Large intestine (tissue), 3 donors: Measurements from ENCODE around the gene JPH2. TPM values are rescaled to one million over a fixed set of nuclear protein-coding genes. Genes with fewer than 3 reads are reported as not detected.

Source experiments
- DNase-seq, 2 donors: peaks; one replicate each; pipeline versions ENCODE4 v3.0.0 to v3.0.0-alpha.2; 2013
- H3K27ac ChIP-seq: one replicate; pipeline ENCODE4 v1.5.1; 2013; ENCODE audit warnings: low read length
- H3K27me3 ChIP-seq: 2 replicates; pipeline ENCODE4 v1.6.1; 2013; ENCODE audit warnings: low read length; ENCODE audit not compliant: control insufficient read depth, insufficient read depth
- H3K36me3 ChIP-seq: 2 replicates; pipeline ENCODE4 v1.6.1; 2013; ENCODE audit warnings: low read length; ENCODE audit not compliant: control insufficient read depth, insufficient read depth
- H3K4me1 ChIP-seq: one replicate; pipeline ENCODE4 v1.6.1; 2013; ENCODE audit warnings: low read length; ENCODE audit not compliant: control insufficient read depth, insufficient read depth
- H3K4me3 ChIP-seq: one replicate; pipeline ENCODE4 v1.5.1; 2013; ENCODE audit warnings: low read length
- H3K9me3 ChIP-seq: one replicate; pipeline ENCODE4 v1.6.1; 2013; ENCODE audit warnings: mild to moderate bottlenecking, low read depth, low read length, moderate library complexity; ENCODE audit not compliant: control insufficient read depth
- whole genome bisulfite sequencing: methylation state at CpG from one replicate; pipeline ENCODE4 v1.1.5; 2013; ENCODE audit warnings: low lambda C conversion rate; ENCODE audit not compliant: insufficient coverage; 5-methylcytosine and 5-hydroxymethylcytosine counted together
- polyA plus RNA-seq: library from polyadenylated mRNA; unstranded; fragments of 120-200 nt; gene quantifications from one replicate; pipeline ENCODE4 v1.2.1, GENCODE V29; 2013

Gene JPH2
- polyA plus RNA-seq, 1 donor: 15.6 TPM

DNA sequence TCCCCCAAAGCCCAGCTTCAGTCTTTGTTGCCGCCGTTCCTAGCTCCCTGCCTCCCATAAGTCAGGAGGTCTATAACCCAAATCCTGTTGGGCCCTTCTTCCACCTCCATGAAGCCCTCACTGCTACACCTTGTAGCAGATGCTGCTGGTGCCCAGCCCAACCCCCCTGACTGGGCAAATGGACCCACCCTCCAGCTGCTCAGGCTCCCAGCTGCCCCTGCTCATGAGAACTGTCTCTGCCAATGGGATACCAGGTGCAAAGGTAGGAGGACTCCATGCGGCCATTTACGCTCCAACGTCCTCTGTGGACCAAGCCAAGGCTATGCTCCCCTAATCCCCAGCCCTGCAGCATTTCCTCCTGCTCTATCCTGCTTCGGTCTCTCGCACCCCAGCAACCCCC lies 71.8 kb downstream of the JPH2 start:
- Histone ChIP-seq H3K4me1 (peaks cover 2% of the 10 kb centered on the region), H3K9me3 (no peaks in the 10 kb centered on the region), H3K4me3 (no peak overlapping the region), H3K36me3 (peaks cover 5% of the 10 kb centered on the region), H3K27ac (no peak overlapping the region), H3K27me3 (peaks cover 26% of the 10 kb centered on the region)
- DNase-seq: no peak
- WGBS: no CpG with 5 or more reads among the region's 7 CpGs

DNA sequence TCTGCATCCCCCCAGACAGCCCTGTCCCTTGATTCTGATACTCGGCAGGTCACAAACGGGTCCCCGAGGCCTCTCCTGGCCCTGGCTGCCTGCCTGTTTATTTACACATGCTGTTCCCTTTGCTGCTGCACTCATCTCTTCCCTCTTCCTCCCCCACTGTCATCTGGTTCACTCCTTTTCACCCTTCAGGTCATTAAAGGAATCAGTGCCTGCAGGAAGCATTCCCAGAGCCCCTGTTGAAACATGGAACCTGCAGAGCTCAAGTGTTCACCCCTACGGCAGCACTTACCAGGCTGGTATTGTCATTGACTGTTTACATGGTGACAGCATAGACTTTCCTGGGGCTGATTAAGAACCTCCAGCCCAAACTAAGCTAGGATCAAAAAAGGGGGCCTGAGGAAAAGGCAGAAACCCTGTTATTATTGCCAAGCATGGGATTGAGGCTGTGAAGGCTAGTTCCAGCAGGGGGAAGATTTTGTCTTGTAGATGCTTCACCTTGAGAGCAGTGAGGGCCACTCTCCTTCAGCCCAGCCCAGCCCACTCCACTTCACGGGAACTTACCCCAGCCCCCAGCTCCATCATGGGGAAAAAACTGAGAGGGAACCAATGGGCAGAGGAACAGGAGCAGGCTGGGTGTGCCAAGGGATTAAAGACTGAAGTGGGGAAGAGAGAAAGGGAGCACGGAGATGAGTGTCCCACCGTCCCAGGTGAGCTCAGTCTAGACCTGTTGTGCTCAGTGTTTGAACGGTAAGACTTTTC lies 73.2 kb downstream of the JPH2 start:
- no peak for DNase-seq
- Histone ChIP-seq H3K27ac (no peak overlapping the region), H3K4me3 (no peak overlapping the region), H3K4me1 (peaks cover 2% of the 10 kb centered on the region), H3K36me3 (peaks cover 5% of the 10 kb centered on the region), H3K27me3 (peaks cover 26% of the 10 kb centered on the region), H3K9me3 (no peaks in the 10 kb centered on the region)
- WGBS: no CpG with 5 or more reads among the region's 8 CpGs

DNA sequence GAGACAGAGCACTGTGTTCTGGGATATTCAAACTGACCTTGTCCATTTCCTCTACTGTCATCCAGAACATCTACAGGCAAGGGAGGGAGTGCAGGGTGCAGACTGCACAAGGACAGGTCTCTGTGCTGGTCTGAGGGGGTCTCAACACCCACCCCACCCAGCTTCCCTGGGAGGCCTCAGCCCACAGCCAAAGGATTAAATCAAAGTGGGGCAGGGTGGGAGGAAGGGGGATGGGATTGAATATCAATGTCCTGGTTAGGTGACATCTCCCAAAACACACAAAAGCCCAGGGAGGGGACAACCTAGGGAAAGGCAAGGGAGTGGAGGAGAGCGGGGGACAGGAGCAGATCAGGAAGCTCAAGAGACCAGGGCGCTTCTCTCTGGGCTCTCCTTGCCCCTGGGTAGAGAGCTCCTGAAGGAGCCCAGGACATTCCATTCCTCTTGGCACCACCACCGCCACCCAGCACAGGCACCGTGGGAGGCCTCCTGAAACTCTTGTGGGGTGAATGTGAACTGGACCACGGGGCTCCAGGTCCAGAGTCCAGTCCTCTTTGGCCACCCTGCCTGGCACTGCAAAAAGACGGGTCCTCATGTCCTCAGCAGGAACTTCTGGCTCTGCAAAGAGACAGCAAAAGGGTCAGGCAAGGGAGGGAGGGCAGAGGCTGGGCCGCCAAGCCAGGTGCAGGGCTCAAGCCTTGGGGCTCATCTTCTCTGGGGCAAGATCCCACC lies 73.9 kb downstream of the JPH2 start:
- no peak overlapping the region for H3K4me3 ChIP-seq
- peaks cover 26% of the 10 kb centered on the region for H3K27me3 ChIP-seq
- H3K9me3 ChIP-seq: no peaks in the 10 kb centered on the region
- H3K4me1 ChIP-seq: peaks cover 2% of the 10 kb centered on the region
- no peak overlapping the region for H3K27ac ChIP-seq
- WGBS: no CpG with 5 or more reads among the region's 7 CpGs
- no peak for DNase-seq
- H3K36me3 ChIP-seq: peaks cover 5% of the 10 kb centered on the region

DNA sequence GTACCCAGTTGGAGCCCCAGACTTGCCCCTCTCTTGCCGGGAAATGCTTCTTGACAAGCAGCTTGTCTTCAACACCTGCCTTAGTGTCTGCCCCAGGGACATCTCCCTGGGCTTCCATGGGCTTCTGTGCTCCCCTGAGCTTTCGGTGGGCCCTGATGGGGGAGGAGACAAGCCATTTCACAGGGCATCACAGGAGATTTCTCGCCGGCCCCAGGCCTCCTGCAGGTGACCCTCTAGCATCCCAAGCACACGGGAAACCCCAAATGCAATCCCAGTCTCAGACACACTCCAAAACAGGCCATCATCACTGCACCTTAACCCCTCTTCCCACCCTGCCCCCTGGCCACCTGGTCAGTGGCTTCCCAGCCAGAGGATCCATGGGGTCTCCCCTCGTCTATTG lies 74.5 kb downstream of the JPH2 start:
- peaks cover 5% of the 10 kb centered on the region for H3K36me3 ChIP-seq
- H3K9me3 ChIP-seq: no peaks in the 10 kb centered on the region
- WGBS: no CpG with 5 or more reads among the region's 6 CpGs
- H3K4me1 ChIP-seq: peaks cover 2% of the 10 kb centered on the region
- no peak for DNase-seq
- no peak overlapping the region for H3K27ac ChIP-seq
- H3K4me3 ChIP-seq: no peak overlapping the region
- H3K27me3 ChIP-seq: peaks cover 26% of the 10 kb centered on the region

DNA sequence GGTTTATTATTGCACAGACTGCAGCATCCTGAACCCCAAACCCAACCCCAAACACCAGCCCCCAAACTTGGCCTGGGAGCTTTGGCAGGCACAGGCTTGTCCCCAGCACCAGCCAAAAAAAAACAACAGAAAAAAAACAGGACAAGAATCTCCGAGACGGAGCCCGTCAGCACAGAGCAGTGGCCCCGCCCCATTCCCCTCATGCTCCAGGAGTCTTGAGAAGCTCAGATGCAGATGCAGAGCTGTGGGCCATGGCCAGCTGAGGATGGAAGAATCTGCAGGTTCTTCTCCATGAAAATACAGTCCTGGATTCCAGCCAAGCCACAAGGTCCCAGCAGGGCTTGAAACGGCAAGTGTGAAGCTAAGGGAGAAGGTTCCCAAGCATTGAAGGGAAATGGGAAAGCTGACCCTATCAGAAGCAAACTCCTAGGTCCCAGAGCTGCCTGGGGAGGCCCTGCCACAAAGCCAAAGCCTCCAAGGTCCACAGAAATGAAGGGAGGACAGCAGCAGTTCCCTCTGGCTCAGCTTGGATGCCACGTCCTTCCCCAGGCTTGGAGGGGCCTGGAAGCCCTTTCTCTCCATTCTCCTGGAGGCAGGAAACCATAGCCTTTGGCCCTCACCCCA lies 75.2 kb downstream of the JPH2 start:
- H3K4me3 ChIP-seq: no peak overlapping the region
- peaks cover 2% of the 10 kb centered on the region for H3K4me1 ChIP-seq
- H3K36me3 ChIP-seq: peaks cover 5% of the 10 kb centered on the region
- peaks cover 31% of the 10 kb centered on the region for H3K27me3 ChIP-seq
- no peak overlapping the region for H3K27ac ChIP-seq
- DNase-seq: no peak
- no CpG with 5 or more reads among the region's 6 CpGs for WGBS
- H3K9me3 ChIP-seq: no peaks in the 10 kb centered on the region

DNA sequence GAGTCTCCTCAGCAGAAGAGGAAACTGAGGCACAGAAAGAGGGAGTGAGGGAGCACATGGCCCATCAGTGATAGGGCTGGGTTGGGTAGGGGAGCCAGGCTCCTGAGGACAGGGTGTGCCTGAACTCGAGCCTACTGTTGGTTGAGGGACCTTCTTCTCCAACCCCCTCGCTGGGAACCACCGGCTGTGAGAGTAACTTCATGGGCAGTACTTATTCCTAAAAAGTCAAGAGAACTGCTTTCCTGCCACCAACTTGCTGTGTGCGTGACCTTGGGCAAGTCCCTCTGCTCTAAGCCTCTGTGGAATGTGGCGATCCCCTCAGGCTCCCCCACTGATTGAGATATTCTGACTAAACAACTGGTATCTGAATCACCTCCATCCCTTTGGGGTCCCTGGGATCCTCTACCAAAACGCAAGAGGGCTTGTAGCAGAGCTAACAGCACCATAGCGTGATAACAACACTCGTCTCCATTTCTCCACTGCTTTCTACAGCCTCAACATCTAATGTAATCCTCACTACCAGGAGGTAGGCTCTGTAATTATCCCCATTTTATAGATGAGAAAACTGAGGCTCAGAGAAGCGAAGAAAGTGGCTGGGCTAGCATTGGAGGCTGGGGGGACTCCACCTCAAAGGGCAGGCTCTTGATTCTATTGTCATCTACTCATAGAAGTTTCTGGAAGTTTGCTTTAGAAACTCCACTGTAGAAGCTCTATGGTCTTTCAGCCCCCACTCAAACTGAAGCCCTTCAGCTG lies 76.0 kb downstream of the JPH2 start:
- no peak overlapping the region for H3K4me3 ChIP-seq
- DNase-seq: no peak
- H3K4me1 ChIP-seq: peaks cover 2% of the 10 kb centered on the region
- peaks cover 29% of the 10 kb centered on the region for H3K27me3 ChIP-seq
- no peak overlapping the region for H3K27ac ChIP-seq
- peaks cover 5% of the 10 kb centered on the region for H3K36me3 ChIP-seq
- no peaks in the 10 kb centered on the region for H3K9me3 ChIP-seq
- WGBS: no CpG with 5 or more reads among the region's 9 CpGs

GRCh38 chr20:44109951-44110361 lies 77.0 kb downstream of the JPH2 start:
- peaks cover 2% of the 10 kb centered on the region for H3K4me1 ChIP-seq
- peaks cover 5% of the 10 kb centered on the region for H3K36me3 ChIP-seq
- H3K9me3 ChIP-seq: no peaks in the 10 kb centered on the region
- no CpG with 5 or more reads among the region's 5 CpGs for WGBS
- peaks cover 23% of the 10 kb centered on the region for H3K27me3 ChIP-seq
- no peak for DNase-seq
- H3K27ac ChIP-seq: no peak overlapping the region
- no peak overlapping the region for H3K4me3 ChIP-seq

DNA sequence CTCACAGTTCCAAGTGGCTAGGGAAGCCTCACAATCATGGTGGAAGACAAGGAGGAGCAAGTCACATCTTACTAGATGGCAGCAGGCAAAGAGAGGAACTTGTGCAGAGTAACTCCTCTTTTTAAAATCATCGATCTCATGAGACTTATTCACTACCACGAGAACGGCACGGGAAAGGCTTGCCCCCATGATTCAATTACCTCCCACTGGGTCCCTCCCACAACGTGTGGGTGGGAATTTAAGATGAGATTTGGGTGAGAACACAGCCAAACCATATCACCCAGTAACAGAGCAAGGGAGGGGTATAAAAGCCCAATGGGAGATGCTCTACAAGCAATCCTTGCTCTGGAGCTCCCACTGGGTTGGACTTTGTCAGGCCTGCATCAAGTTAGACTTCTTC lies 80.4 kb downstream of the JPH2 start:
- Histone ChIP-seq H3K27ac (no peak overlapping the region), H3K27me3 (peaks cover 19% of the 10 kb centered on the region), H3K4me1 (no peaks in the 10 kb centered on the region), H3K36me3 (no peaks in the 10 kb centered on the region), H3K9me3 (no peaks in the 10 kb centered on the region), H3K4me3 (no peak overlapping the region)
- WGBS: 40% methylated on average over 1 of the region's 5 CpGs
- DNase-seq: no peak

- Histone ChIP-seq H3K4me3 (no peak overlapping the region), H3K27ac (no peak overlapping the region), H3K4me1 (no peaks in the 10 kb centered on the region), H3K27me3 (peaks cover 17% of the 10 kb centered on the region), H3K9me3 (no peaks in the 10 kb centered on the region), H3K36me3 (no peaks in the 10 kb centered on the region)
- DNase-seq: no peak
- WGBS: no CpG with 5 or more reads among the region's 7 CpGs
Observed at GRCh38 chr20:44104798-44105517, 82.0 kb downstream of the JPH2 start.
